WI38 (cell line): ENCODE data around the gene KCNAB1.

ENCODE experiments used
- H3K4me3 ChIP-seq: 2 replicates; pipeline ENCODE4 v1.5.1; 2011; ENCODE audit warnings: low read depth, mild to moderate bottlenecking, control low read depth, low read length
- TF ChIP-seq, protein P1 (sequence below): IDR thresholded peaks from 2 replicates; pipeline ENCODE4 v1.5.1; 2012; ENCODE audit warnings: low read depth, mild to moderate bottlenecking, control low read depth, low read length

The KCNAB1 gene

DNA sequence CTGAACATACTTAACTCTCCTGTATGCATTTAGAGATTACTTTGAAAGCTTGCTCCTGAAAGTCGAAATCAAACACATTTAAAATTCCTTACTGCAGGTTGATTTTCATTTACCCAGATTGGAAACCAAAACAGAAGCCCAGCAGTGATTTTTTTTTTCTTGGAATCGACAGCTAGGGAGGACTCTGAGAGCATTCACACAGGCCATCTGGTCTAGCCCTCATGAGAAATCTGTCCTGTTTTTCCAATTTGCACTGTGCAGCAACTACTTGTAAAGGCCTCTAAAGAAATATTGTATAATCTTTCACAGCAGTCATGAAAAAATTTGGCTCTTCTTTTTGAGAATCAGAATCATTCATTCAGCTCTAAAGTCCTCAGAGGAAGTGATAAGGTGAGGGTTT, 179.2 kb downstream of the KCNAB1 start:
- no peak overlapping the region for H3K4me3 ChIP-seq
- TF ChIP-seq, protein P1, sequence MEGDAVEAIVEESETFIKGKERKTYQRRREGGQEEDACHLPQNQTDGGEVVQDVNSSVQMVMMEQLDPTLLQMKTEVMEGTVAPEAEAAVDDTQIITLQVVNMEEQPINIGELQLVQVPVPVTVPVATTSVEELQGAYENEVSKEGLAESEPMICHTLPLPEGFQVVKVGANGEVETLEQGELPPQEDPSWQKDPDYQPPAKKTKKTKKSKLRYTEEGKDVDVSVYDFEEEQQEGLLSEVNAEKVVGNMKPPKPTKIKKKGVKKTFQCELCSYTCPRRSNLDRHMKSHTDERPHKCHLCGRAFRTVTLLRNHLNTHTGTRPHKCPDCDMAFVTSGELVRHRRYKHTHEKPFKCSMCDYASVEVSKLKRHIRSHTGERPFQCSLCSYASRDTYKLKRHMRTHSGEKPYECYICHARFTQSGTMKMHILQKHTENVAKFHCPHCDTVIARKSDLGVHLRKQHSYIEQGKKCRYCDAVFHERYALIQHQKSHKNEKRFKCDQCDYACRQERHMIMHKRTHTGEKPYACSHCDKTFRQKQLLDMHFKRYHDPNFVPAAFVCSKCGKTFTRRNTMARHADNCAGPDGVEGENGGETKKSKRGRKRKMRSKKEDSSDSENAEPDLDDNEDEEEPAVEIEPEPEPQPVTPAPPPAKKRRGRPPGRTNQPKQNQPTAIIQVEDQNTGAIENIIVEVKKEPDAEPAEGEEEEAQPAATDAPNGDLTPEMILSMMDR = no peak

DNA sequence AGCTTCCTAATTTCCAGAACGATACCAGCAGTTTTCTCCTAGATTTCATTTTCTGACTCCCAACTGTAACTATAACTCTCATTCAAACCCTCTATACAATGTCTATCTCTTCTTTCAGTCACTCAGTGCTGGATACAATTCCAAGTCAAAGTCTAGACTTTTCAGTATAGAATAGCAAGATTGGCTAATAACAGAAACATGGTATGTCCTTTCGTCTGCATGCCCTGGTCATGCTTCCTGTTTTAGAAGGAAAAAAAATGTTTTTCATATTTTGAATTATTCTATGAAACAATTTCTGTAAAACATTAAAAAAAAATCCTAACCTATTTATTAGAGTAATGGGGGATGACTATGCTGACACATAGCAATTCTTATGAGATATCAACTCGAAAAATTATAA, 180.0 kb downstream of the KCNAB1 start:
- no peak overlapping the region for H3K4me3 ChIP-seq
- TF ChIP-seq, protein P1 = no peak

DNA sequence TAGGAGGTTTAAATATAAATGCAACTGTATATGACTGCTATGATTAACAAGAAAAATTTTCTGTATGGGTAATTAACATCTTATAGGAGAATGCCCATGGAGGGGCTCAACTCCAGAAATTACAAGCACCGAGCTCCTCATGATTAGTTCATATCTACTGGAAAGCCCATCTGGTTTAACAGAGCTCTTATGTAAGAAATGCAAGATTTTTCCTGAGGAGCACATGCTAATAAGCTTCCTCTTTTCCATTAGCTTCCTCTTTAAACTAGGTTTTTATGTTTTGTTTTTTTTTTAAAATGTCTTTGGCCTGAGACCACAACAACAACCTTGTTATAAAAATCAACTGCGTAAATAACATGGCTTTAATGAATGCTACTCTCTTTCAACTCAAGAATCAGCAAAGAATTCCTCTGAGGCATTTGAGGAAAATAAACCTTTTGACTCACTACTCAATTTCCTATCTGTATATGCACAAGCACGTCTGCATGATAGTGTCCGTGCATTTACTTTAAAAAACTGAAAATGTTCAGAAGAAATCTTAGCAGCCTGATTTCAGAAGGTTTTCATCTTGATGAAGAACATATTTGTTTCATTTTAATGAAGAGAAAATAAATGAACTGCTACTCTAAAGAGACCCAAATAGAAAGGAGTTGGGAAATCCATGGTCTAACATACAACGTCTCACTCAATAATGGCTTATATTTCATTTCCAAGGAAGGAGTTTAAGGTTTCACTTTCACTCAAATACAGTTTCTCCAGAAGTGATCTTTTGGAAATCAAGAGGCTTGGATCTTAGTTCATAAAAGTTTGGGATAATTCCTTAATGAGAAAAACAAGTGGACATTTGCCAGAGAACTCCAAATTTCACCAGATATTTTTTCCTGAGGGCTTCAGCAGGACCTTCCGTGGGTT, 180.8 kb downstream of the KCNAB1 start:
- TF ChIP-seq, protein P1 = no peak
- H3K4me3 ChIP-seq = peak overlapping the region; percentile 4

DNA sequence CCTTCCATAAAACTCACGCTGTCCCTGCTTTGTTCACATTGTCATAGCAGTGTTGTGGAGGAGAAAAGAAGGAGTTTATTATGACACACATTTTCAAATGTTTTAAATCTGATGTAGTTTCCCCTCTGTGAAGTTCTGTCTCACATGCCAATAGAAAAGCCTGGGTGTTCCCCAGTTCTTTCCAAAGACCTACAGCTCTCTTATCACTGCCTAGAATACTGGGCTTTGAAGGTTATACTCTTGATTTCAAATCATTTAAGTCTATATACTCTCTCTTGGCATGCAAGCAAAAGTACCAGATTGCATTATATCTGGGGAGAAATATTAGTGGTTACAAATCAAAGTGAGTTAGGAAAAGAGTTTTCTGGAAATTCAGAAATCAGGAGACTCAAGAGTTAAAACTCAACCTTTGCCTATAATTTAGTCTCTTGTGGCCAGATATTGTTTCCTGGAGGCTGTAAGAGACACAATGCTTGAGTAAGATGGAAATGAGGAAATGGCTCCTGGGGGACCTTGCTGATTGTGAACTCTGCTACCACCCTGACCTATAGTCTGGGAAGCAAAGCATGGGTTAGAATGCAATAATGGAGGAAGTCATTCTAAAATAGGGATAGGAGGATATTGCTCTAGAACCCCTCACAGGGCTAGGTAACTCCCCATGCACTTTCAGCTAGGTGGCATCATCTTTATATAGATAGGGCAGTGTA, 182.8 kb downstream of the KCNAB1 start:
- no peak overlapping the region for H3K4me3 ChIP-seq
- TF ChIP-seq, protein P1 = no peak

DNA sequence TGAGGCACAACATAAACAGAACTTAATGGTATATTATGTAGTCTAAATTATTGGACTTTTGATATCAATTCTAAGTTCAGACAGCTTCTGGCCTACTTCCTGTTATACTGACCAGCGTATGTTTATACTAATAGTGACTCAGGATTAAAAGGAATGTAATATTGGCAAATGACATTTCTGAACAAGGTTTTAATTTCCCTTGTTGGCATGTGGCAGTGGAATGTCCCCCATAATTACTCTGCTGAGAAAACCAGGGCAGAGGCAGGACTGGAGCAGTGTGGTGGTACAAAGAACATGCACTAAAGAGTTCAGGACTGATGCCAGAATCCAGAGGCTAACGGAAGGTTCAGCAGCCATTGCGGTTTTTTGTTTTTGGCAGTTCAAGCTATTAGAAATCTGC, 184.0 kb downstream of the KCNAB1 start:
- TF ChIP-seq, protein P1 = no peak
- no peak overlapping the region for H3K4me3 ChIP-seq

DNA sequence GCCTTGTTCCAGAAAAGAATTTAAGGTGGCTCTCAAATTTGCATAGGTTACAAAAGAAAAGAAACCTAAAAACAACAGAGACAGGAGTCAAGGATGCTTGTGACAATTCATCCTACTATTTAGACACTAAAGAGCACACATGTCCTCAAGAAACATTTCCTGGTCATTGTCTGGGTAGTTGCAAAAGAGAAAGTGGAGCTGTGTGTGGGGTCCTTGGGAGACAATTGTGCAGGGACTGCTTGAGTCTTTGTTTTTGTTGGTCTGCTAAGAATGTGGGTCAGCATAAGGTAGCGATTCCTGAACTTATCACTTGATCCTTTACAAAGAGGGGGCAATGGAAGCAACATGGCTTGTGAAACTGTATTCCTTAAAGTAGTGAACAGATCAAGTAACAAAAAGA, 185.3 kb downstream of the KCNAB1 start:
- TF ChIP-seq, protein P1 = no peak
- H3K4me3 ChIP-seq = no peak overlapping the region

DNA sequence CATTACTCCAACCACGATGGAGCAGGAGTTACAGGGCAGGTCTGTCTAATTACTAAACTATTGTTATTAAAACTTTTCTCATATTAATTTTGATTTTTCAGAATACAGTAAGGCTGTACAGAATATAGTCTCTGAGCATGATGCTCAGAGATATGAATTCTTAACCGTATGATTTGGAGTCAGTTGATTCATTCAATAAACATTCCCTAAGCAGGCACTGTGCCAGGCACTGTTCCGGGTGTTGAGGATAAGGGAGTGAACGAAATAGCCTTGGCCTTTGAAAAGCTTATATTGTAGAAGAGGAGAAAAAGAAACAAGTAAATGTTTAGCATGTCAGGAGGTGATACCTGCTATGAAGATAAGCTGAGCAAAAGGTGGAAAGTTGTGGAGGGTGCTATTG, 187.3 kb downstream of the KCNAB1 start:
- H3K4me3 ChIP-seq = no peak overlapping the region
- TF ChIP-seq, protein P1 = no peak
